GM06990 (cell line): Measurements from ENCODE around the gene SAA1.

Experiments
- DNase-seq: peaks from one replicate; pipeline ENCODE4 v3.0.0-alpha.2; 2011; ENCODE audit not compliant: insufficient read length; ENCODE audit errors: extremely low read depth
- H3K27me3 ChIP-seq: replicated peaks from 2 replicates; pipeline ENCODE4 v1.6.0; 2011; ENCODE audit warnings: low read length; ENCODE audit not compliant: control insufficient read depth, insufficient read depth
- H3K36me3 ChIP-seq: 2 replicates; pipeline ENCODE4 v1.5.1; 2011; ENCODE audit warnings: low read length; ENCODE audit not compliant: control insufficient read depth, insufficient read depth
- H3K4me3 ChIP-seq: replicated peaks from 2 replicates; pipeline ENCODE4 v1.5.1; 2011; ENCODE audit warnings: low read depth, mild to moderate bottlenecking, control low read depth, low read length
- CTCF ChIP-seq: IDR thresholded peaks from 2 replicates; pipeline ENCODE4 v1.5.1; 2011; ENCODE audit warnings: low read length, control low read depth, mild to moderate bottlenecking, inconsistent platforms; ENCODE audit not compliant: insufficient read depth, poor library complexity, severe bottlenecking

The SAA1 gene

GRCh38 chr11:18265949-18266348 is at the start of gene SAA1:
Gene SAA1 (plus strand): TSS chr11:18266264. CDS start chr11:18266888, 624 bp downstream.
- Histone ChIP-seq H3K36me3 (no peaks in the 10 kb centered on the region), H3K4me3 (no peak within 1 kb of the TSS), H3K27me3 (no peaks in the 10 kb centered on the region)
- no peak for DNase-seq
- TF ChIP-seq CTCF: no peak

- no peak for DNase-seq
- Histone ChIP-seq H3K4me3 (no peak overlapping the region), H3K27me3 (no peaks in the 10 kb centered on the region), H3K36me3 (no peaks in the 10 kb centered on the region)
- TF ChIP-seq CTCF: no peak
Measured at GRCh38 chr11:18221274-18221876, 44.7 kb upstream of the SAA1 start.

- no peaks in the 10 kb centered on the region for H3K36me3 ChIP-seq
- no peaks in the 10 kb centered on the region for H3K27me3 ChIP-seq
- H3K4me3 ChIP-seq: no peak overlapping the region
- TF ChIP-seq CTCF: no peak
- DNase-seq: no peak
Measured at GRCh38 chr11:18222814-18223421, 43.1 kb upstream of the SAA1 start.

GRCh38 chr11:18223591-18224387 is 42.3 kb upstream of the SAA1 start:
- TF ChIP-seq CTCF: no peak
- no peaks in the 10 kb centered on the region for H3K27me3 ChIP-seq
- H3K4me3 ChIP-seq: no peak overlapping the region
- DNase-seq: no peak
- no peaks in the 10 kb centered on the region for H3K36me3 ChIP-seq

GRCh38 chr11:18225913-18226312 is 40.2 kb upstream of the SAA1 start:
- Histone ChIP-seq H3K27me3 (no peaks in the 10 kb centered on the region), H3K4me3 (no peak overlapping the region), H3K36me3 (no peaks in the 10 kb centered on the region)
- TF ChIP-seq CTCF: no peak
- no peak for DNase-seq
